Cardiac fibroblast (primary cell): ENCODE measurements around the gene USP25.
A peak's percentile ranks its signal among the peaks of the same experiment; 100 is the strongest.

Experiments used
- DNase-seq, 2 donors: peaks; one replicate each; pipeline versions ENCODE4 v3.0.0 to v3.0.0-alpha.2; 2010; ENCODE audit warnings: low read depth in 2 of 2
- H3K4me3 ChIP-seq, 2 donors: replicated peaks in 1 of 2; 1 replicate in 1 of 2; 2 replicates in 1 of 2; pipeline ENCODE4 v1.5.1; 2011; ENCODE audit warnings: low read depth in 2 of 2, low read length in 2 of 2, mild to moderate bottlenecking in 2 of 2, moderate library complexity in 1 of 2
- TF ChIP-seq, protein P1 (sequence below): IDR thresholded peaks from one replicate; pipeline ENCODE4 v1.5.1; 2011; ENCODE audit warnings: low read depth, mild to moderate bottlenecking, low read length, inconsistent platforms

The USP25 gene

DNA sequence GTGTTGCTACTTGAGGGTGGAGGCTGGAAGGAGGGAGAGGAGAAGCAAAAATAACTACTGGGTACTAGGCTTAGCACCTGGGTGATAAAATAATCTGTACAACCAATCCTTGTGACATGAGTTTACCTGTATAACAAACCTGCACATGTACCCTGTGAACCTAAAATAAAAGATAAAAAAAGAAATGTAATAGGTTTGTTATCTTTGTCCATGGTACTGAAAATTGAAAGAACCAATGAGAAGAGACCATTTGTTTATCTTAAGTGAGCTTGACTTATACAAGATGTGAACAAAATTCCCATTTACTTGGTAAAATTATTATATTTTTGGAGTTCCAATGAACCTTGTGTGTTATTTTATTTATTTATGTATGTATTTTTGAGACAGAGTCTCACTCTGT, 11.1 kb upstream of the USP25 start:
- TF ChIP-seq, protein P1, sequence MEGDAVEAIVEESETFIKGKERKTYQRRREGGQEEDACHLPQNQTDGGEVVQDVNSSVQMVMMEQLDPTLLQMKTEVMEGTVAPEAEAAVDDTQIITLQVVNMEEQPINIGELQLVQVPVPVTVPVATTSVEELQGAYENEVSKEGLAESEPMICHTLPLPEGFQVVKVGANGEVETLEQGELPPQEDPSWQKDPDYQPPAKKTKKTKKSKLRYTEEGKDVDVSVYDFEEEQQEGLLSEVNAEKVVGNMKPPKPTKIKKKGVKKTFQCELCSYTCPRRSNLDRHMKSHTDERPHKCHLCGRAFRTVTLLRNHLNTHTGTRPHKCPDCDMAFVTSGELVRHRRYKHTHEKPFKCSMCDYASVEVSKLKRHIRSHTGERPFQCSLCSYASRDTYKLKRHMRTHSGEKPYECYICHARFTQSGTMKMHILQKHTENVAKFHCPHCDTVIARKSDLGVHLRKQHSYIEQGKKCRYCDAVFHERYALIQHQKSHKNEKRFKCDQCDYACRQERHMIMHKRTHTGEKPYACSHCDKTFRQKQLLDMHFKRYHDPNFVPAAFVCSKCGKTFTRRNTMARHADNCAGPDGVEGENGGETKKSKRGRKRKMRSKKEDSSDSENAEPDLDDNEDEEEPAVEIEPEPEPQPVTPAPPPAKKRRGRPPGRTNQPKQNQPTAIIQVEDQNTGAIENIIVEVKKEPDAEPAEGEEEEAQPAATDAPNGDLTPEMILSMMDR = no peak
- no peak for DNase-seq

DNA sequence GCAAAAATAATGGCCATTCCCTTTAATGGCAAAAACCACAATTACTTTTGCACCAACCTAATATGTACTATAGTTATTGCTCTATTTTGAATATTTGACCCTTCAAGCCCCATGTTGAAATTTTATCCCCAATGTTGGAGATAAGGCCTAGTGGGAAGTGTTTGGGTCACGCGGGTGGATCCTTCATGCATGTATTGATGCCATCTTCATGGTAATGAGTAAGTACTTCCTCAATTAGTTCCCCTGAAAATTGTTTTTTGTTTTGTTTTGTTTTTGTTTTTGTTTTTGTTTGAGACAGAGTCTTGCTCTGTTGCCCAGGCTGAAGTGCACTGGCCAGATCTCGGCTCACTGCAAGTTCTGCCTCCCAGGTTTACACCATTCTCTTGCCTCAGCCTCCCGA, 9.8 kb upstream of the USP25 start:
- DNase-seq = no peak
- TF ChIP-seq, protein P1 = no peak
- H3K4me3 ChIP-seq = no peak overlapping the region

More for the DNA sequence above, 11.1 kb upstream of the USP25 start:
- H3K4me3 ChIP-seq = no peak overlapping the region

DNA sequence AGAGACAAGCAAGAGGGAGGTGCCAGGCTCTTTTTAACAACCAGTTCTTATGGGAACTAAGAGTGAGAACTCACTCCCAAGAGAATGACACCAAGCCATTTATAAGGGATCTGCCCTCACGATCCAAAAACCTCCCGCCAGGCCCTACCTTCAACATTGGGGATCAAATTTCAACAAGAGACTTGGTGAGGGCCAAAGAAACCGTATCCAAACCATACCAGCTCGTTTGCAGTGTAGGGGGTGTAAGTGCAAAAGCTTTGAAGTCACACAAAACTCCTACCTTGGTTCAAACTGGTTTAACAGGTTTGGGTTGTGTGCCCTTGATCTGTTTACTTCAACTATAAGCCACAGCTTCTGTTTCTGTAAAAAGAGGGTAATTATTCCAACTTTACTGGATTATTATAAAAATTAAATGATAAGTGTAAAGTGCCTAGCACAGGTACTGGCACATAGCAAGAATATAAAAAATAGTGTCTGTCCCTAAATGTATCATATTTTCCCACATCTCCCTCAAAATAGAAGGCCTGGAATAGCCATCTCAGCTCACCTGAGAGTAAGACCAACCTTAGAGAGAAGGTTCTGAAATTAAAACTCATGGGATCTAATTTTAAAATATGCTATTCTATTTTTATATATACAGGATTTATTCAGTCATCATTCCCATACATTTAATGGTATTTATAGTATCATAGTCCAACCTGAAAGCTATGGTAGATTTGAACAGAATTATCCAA, 7.0 kb upstream of the USP25 start:
- no peak overlapping the region for H3K4me3 ChIP-seq
- DNase-seq = no peak
- TF ChIP-seq, protein P1 = no peak

DNA sequence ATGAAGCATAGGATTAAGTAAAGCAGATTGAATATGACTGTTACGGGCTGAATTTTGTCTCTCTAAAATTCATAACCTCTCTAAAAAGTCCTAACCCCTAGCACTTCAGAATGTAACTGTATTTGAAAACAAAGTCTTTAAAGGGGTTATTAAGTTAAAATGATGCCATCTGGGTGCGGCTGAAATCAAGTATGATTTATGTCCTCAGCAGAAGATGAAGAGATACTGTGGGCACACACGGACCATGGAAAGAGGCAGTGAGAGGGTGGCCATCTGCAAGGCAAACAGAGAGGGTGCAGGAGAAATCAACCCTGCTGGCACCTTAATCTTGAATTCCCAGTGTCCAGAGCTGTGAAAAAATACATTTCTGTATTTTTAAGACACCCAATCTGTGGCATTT, 3.8 kb upstream of the USP25 start:
- TF ChIP-seq, protein P1 = no peak
- no peak for DNase-seq
- H3K4me3 ChIP-seq = no peak overlapping the region

DNA sequence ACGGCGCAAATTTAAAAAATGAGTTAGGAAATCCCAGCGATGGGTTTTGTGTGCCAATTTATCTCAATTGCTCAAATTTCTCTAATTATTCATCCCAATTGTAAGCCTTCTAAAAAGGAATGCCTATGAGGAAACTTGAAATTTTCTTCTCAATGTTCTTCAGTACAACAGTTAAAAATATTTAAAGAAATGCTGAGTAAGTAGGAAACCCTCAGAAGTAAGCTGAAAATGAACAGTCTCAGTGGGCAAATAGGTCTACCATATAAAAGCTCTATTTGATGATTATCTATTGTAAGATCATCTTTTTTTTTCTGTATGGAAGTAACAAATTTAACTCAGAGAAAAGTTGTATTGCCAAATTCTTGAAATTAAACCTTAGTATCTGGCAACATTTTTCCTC, 1.7 kb upstream of the USP25 start:
- TF ChIP-seq, protein P1 = no peak
- no peak overlapping the region for H3K4me3 ChIP-seq
- no peak for DNase-seq

DNA sequence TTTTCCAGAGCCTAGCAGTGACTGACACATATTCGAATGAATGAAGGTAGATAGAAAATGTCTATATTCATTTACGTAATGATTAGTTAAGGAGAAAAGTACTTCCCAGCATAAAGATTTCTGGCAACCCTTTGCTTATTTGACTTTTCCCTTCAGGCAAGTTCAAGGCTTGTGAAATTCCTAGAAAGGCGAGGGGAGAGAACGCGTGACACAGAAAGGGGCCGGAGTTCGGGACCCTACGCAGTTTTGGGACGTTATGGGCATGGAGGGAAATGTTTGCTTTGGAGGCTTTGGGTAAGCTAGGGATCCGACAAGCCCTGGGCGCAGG, 472 bp upstream of the USP25 start:
- peak overlapping the region; percentile 47 to 82 for H3K4me3 ChIP-seq
- DNase-seq = no peak
- TF ChIP-seq, protein P1 = no peak
